HUES64 (cell line): ENCODE data around the gene ZNF740.
"Not testable (repeated sequence)": the region's sequence is repeated elsewhere in the genome, so short reads cannot be mapped to it uniquely, and the experiment has no call there.

ENCODE experiments used
- H3K27ac ChIP-seq: 2 replicates; pipeline ENCODE4 v1.7.0; 2013; ENCODE audit warnings: low read depth, low read length, inconsistent platforms
- H3K27me3 ChIP-seq: 2 replicates; pipeline ENCODE4 v1.6.1; 2013; ENCODE audit warnings: mild to moderate bottlenecking, low read length; ENCODE audit not compliant: insufficient read depth
- H3K36me3 ChIP-seq: 2 replicates; pipeline ENCODE4 v1.6.1; 2013; ENCODE audit warnings: mild to moderate bottlenecking, low read length; ENCODE audit not compliant: insufficient read depth
- H3K4me1 ChIP-seq: 2 replicates; pipeline ENCODE4 v1.6.1; 2013; ENCODE audit warnings: mild to moderate bottlenecking, low read length, moderate library complexity; ENCODE audit not compliant: insufficient read depth
- H3K4me3 ChIP-seq: 2 replicates; pipeline ENCODE4 v1.5.1; 2013; ENCODE audit warnings: mild to moderate bottlenecking, low read length, moderate library complexity
- H3K9ac ChIP-seq: 2 replicates; pipeline ENCODE4 v1.6.1; 2013; ENCODE audit warnings: mild to moderate bottlenecking, low read depth, low read length
- H3K9me3 ChIP-seq: 2 replicates; pipeline ENCODE4 v1.6.1; 2013; ENCODE audit warnings: low read depth, low read length; ENCODE audit not compliant: insufficient read depth
- WGBS: fragments of 150-250, 120-280 bp; methylation state at CpG from one replicate; pipeline ENCODE4 v1.1.7; 2013; ENCODE audit warnings: missing lambda C conversion rate; 5-methylcytosine and 5-hydroxymethylcytosine counted together

Gene ZNF740

GRCh38 chr12:53174881-53175491, 5.5 kb upstream of the ZNF740 start:
- peaks cover 90% of the 10 kb centered on the region for H3K27me3 ChIP-seq
- peaks cover 11% of the 10 kb centered on the region for H3K4me1 ChIP-seq
- H3K36me3 ChIP-seq = no peaks in the 10 kb centered on the region
- H3K9me3 ChIP-seq = no peaks in the 10 kb centered on the region
- H3K9ac ChIP-seq = no peak overlapping the region
- no peak overlapping the region for H3K4me3 ChIP-seq
- no peak overlapping the region for H3K27ac ChIP-seq
- WGBS = 19% methylated on average over 3 of the region's 4 CpGs

GRCh38 chr12:53176750-53177149, 3.8 kb upstream of the ZNF740 start:
- WGBS = 96% methylated on average over 2 of the region's 3 CpGs
- Histone ChIP-seq H3K36me3 (peaks cover 2% of the 10 kb centered on the region; the same call in 1 of the 2 replicates), H3K9ac (no peak overlapping the region), H3K9me3 (no peaks in the 10 kb centered on the region), H3K4me1 (peaks cover 15% of the 10 kb centered on the region), H3K27me3 (peaks cover 74% of the 10 kb centered on the region), H3K4me3 (no peak overlapping the region), H3K27ac (no peak overlapping the region)

- H3K27me3 ChIP-seq = peaks cover 67% of the 10 kb centered on the region
- peaks cover 17% of the 10 kb centered on the region for H3K4me1 ChIP-seq
- H3K27ac ChIP-seq, H3K4me3 ChIP-seq, H3K9me3 ChIP-seq, H3K9ac ChIP-seq, H3K36me3 ChIP-seq: not testable (repeated sequence)
- 87% methylated on average over 4 of the region's 6 CpGs for WGBS
Observed at GRCh38 chr12:53177447-53177846, 3.1 kb upstream of the ZNF740 start.

GRCh38 chr12:53178803-53179202, 1.7 kb upstream of the ZNF740 start:
- not testable (repeated sequence) for H3K27ac ChIP-seq, H3K9me3 ChIP-seq, H3K4me3 ChIP-seq, H3K9ac ChIP-seq
- peaks cover 22% of the 10 kb centered on the region for H3K36me3 ChIP-seq
- H3K4me1 ChIP-seq = peaks cover 17% of the 10 kb centered on the region
- peaks cover 54% of the 10 kb centered on the region for H3K27me3 ChIP-seq
- 92% methylated on average over 14 of the region's 14 CpGs for WGBS

- Histone ChIP-seq H3K4me3 (peak overlapping the region; percentile 89), H3K4me1 (peaks cover 17% of the 10 kb centered on the region), H3K27ac (peak overlapping the region; percentile 98), H3K27me3 (peaks cover 44% of the 10 kb centered on the region), H3K9ac (peak overlapping the region; percentile 83), H3K9me3 (no peaks in the 10 kb centered on the region), H3K36me3 (peaks cover 29% of the 10 kb centered on the region)
- 17% methylated on average over 12 of the region's 12 CpGs for WGBS
Observed at GRCh38 chr12:53179687-53180219, 769 bp upstream of the ZNF740 start.

GRCh38 chr12:53180931-53181645, 566 bp downstream of the ZNF740 start:
- Histone ChIP-seq H3K4me1 (peaks cover 10% of the 10 kb centered on the region; the same call in 1 of the 2 replicates), H3K4me3 (peak overlapping the region; percentile 89), H3K9ac (peak overlapping the region; percentile 92), H3K27me3 (peaks cover 36% of the 10 kb centered on the region), H3K27ac (peak overlapping the region; percentile 98), H3K9me3 (no peaks in the 10 kb centered on the region), H3K36me3 (peaks cover 42% of the 10 kb centered on the region)
- 3% methylated on average over 57 of the region's 57 CpGs for WGBS

- H3K4me1 ChIP-seq = peaks cover 10% of the 10 kb centered on the region; the same call in 1 of the 2 replicates
- 91% methylated on average over 2 of the region's 2 CpGs for WGBS
- peaks cover 27% of the 10 kb centered on the region for H3K27me3 ChIP-seq
- peaks cover 50% of the 10 kb centered on the region for H3K36me3 ChIP-seq
- no peak overlapping the region for H3K27ac ChIP-seq
- no peaks in the 10 kb centered on the region for H3K9me3 ChIP-seq
- no peak overlapping the region for H3K9ac ChIP-seq
- peak overlapping the region; percentile 89 for H3K4me3 ChIP-seq
Observed at GRCh38 chr12:53181935-53182334, 1.4 kb downstream of the ZNF740 start.

- WGBS = 90% methylated on average over 2 of the region's 2 CpGs
- Histone ChIP-seq H3K27ac (no peak overlapping the region), H3K9ac (no peak overlapping the region), H3K4me1 (peaks cover 10% of the 10 kb centered on the region; the same call in 1 of the 2 replicates), H3K4me3 (no peak overlapping the region), H3K27me3 (peaks cover 18% of the 10 kb centered on the region), H3K36me3 (peaks cover 60% of the 10 kb centered on the region), H3K9me3 (no peaks in the 10 kb centered on the region)
Observed at GRCh38 chr12:53182903-53183302, 2.4 kb downstream of the ZNF740 start.

- Histone ChIP-seq H3K27ac (no peak overlapping the region), H3K4me1 (peaks cover 6% of the 10 kb centered on the region; the same call in 1 of the 2 replicates), H3K27me3 (no peaks in the 10 kb centered on the region; the same call in 1 of the 2 replicates), H3K9ac (no peak overlapping the region), H3K9me3 (no peaks in the 10 kb centered on the region), H3K36me3 (peaks cover 63% of the 10 kb centered on the region), H3K4me3 (no peak overlapping the region)
- 93% methylated on average over 6 of the region's 6 CpGs for WGBS
Observed at GRCh38 chr12:53184828-53185227, 4.3 kb downstream of the ZNF740 start.

GRCh38 chr12:53185582-53186153, 5.1 kb downstream of the ZNF740 start:
- H3K27me3 ChIP-seq = no peaks in the 10 kb centered on the region
- H3K9ac ChIP-seq = no peak overlapping the region
- no peaks in the 10 kb centered on the region for H3K9me3 ChIP-seq
- no peak overlapping the region for H3K27ac ChIP-seq
- H3K4me1 ChIP-seq = peaks cover 6% of the 10 kb centered on the region; the same call in 1 of the 2 replicates
- H3K4me3 ChIP-seq = no peak overlapping the region
- WGBS = 94% methylated on average over 3 of the region's 3 CpGs
- H3K36me3 ChIP-seq = peaks cover 63% of the 10 kb centered on the region

- Histone ChIP-seq H3K27ac (no peak overlapping the region), H3K4me3 (no peak overlapping the region), H3K9ac (no peak overlapping the region), H3K27me3 (no peaks in the 10 kb centered on the region), H3K4me1 (peaks cover 2% of the 10 kb centered on the region; the same call in 1 of the 2 replicates), H3K9me3 (no peaks in the 10 kb centered on the region), H3K36me3 (peaks cover 61% of the 10 kb centered on the region)
- 91% methylated on average over 4 of the region's 4 CpGs for WGBS
Observed at GRCh38 chr12:53186745-53187144, 6.2 kb downstream of the ZNF740 start.
